ENCODE data around the gene FRMPD4.
A peak's percentile ranks its signal among the peaks of the same experiment; 100 is the strongest.

The FRMPD4 gene

DNA sequence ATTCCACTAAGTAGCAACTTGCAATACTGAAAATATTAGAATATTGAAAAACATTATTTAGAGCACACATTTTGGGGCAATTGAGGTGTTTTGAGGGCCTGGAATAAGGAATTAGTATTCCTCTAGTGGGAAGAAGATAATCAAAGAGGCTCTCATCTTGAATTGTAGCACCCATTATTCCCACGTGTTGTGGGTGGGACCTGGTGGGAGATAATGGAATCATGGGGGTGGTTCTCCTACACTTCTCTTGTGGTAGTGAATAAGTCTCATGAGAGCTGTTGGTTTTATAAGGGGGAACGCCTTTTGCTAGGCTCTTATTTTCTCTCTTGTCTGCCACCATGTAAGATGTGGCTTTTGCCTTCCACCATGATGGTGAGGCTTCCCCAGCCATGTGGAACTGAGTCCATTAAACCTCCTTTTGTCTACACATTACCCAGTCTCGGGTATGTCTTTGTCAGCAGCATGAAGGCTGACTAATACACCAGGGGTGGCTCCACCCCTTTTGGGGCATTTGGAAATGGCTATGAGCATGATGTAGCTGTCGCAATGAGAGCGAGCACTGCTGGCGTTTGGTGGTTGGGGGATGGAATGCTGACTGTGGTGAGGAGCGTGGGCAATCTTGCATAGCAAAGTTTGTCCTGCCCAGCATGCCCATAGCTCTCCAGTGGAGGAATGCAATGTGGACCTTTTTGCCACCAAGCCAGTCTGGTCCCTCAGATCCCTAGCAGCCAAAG, 308.2 kb downstream of the FRMPD4 start:
- DNase-seq (ENCODE audit: low read depth): peak; percentile 84
- no peak overlapping the region for H3K4me3 ChIP-seq (ENCODE audit: low read length)
- TF ChIP-seq, protein P1, sequence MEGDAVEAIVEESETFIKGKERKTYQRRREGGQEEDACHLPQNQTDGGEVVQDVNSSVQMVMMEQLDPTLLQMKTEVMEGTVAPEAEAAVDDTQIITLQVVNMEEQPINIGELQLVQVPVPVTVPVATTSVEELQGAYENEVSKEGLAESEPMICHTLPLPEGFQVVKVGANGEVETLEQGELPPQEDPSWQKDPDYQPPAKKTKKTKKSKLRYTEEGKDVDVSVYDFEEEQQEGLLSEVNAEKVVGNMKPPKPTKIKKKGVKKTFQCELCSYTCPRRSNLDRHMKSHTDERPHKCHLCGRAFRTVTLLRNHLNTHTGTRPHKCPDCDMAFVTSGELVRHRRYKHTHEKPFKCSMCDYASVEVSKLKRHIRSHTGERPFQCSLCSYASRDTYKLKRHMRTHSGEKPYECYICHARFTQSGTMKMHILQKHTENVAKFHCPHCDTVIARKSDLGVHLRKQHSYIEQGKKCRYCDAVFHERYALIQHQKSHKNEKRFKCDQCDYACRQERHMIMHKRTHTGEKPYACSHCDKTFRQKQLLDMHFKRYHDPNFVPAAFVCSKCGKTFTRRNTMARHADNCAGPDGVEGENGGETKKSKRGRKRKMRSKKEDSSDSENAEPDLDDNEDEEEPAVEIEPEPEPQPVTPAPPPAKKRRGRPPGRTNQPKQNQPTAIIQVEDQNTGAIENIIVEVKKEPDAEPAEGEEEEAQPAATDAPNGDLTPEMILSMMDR (IDR thresholded peaks at IDR 0.05; ENCODE audit: insufficient read depth, low read depth, low read length, missing control alignments): no peak

DNA sequence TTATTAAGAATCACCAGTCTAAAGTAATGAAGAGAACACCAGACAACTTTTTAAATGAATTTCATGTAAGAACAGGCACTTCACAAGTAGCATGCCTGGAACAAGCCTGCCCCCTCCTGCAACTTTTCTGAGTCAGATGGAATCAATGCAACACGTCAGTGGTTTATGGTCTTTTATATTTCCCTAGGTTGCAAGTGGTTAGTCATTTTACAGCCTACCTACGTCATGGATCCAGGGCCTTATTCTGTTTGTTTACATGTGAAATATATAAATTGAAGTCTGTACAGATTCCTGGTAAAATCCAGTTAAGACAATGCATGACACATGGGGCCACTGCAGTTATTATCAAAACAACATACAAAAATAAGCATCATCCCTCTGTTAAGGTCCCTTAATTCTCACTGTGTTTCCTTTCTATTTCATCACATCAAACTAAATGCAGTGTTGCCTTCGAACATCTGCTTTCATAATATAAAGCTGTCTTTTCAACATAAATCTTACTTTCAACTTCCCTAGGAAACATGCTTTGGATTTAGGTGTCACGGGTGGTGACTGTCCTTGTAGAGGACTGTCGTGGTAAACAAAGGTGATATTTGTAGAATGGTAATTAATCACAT, 309.3 kb downstream of the FRMPD4 start:
- TF ChIP-seq, protein P1 (IDR thresholded peaks at IDR 0.05; ENCODE audit: insufficient read depth, low read depth, low read length, missing control alignments): peak; percentile 37
- H3K4me3 ChIP-seq (ENCODE audit: low read length): no peak overlapping the region
- peak; percentile 88 for DNase-seq (ENCODE audit: low read depth)

DNA sequence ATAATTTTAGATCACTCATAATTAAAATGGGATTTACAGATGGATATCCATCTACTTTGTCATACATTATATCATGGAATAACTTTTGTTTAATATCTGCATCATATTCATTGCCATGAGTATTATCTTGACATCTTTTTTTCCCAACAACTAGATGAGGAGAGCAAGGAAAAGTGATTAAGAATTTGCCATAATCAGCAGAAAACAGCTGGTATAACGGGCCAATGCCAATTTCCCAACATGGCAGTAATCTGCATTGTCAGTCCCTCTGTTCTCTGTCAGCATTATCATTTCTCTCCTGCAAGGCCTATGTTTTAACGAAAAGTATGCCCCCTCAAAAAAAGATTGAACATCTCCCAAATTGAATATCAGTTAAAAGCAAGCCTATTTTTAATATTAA, 314.0 kb downstream of the FRMPD4 start:
- DNase-seq (ENCODE audit: low read depth): no peak
- TF ChIP-seq, protein P1 (IDR thresholded peaks at IDR 0.05; ENCODE audit: insufficient read depth, low read depth, low read length, missing control alignments): no peak
- H3K4me3 ChIP-seq (ENCODE audit: low read length): no peak overlapping the region

DNA sequence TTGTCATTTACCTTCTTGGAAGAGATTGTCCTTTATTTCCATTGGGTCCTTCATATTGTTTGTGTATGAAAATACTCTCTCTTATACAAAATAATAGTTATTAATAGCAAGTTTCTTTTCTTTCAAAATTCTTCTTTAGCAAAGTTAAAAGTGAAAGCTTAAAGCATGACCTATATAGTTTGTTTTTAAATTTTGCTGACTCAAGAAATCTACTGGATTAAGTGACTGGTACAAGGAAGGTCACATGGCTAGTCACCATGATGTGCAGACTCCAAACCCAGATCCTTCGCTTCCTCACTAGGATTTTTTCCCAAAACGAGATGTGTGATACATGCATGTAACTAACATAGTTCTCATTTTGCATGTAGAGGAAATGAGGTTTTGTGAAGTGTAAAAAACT, 322.7 kb downstream of the FRMPD4 start:
- no peak for DNase-seq (ENCODE audit: low read depth)
- TF ChIP-seq, protein P1 (IDR thresholded peaks at IDR 0.05; ENCODE audit: insufficient read depth, low read depth, low read length, missing control alignments): no peak
- no peak overlapping the region for H3K4me3 ChIP-seq (ENCODE audit: low read length)

DNA sequence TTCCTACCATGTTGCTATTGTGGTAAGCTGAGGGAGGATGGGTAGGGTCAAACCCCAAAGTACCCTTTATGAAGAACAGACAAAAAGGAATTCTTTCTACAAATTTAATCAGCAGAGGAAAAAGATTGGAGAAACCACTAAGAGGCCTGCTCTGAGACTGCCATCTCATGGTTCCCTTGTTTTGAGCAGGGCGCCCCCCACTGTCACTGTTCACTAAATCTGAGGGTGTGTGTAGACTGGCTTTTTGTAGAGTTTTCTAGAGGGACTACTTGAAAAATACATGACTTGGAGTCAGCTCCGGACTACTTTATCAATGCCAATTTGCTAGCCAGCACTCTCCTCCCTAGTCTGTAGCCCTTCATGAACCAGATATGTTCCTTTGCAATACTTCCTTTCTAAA, 324.8 kb downstream of the FRMPD4 start:
- TF ChIP-seq, protein P1 (IDR thresholded peaks at IDR 0.05; ENCODE audit: insufficient read depth, low read depth, low read length, missing control alignments): no peak
- no peak overlapping the region for H3K4me3 ChIP-seq (ENCODE audit: low read length)
- DNase-seq (ENCODE audit: low read depth): no peak

DNA sequence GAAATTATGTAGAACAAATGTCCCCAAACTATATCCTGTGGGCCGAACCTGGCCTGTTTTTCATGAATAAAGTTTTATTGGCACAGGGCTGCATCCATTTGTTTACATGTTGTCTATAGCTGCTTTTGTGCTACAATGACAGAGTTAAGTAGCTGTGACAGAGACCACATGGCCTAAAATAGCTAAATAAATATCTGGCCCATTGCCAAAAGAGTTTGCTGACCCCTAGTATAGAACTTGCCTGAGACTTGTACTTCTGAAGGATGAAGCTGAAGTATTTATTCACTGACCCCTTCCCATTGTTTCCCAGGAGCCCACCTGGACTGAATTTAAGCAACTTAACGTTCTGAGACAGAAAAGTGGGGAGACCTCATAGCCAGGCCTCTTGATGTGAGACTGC, 325.6 kb downstream of the FRMPD4 start:
- TF ChIP-seq, protein P1 (IDR thresholded peaks at IDR 0.05; ENCODE audit: insufficient read depth, low read depth, low read length, missing control alignments): no peak
- no peak overlapping the region for H3K4me3 ChIP-seq (ENCODE audit: low read length)
- DNase-seq (ENCODE audit: low read depth): no peak

DNA sequence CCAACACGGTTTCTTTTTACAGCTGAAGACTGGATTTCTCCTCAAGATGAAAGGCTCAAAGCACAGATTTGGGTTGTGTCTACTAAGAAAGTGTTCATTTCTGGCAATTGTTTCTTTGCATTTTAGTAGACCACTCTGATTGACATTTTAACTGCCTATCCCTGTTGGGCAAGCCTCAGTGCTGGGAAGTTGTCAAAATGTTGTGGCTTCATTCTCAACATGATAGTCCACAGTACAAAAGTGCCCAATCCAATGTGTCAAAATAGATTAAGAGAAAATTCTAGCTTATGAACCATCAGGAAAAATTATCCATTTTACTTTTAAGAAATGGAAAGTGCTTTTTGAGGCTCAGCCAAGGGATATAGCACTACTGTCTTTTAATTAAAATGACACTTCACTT, 329.0 kb downstream of the FRMPD4 start:
- TF ChIP-seq, protein P1 (IDR thresholded peaks at IDR 0.05; ENCODE audit: insufficient read depth, low read depth, low read length, missing control alignments): no peak
- H3K4me3 ChIP-seq (ENCODE audit: low read length): no peak overlapping the region
- no peak for DNase-seq (ENCODE audit: low read depth)
